Measurements from ENCODE around the gene DOCK7.
"Not testable (repeated sequence)": the region's sequence is repeated elsewhere in the genome, so short reads cannot be mapped to it uniquely, and the experiment has no call there.

DOCK7 gene

GRCh38 chr1:62694479-62694878, 6.3 kb upstream of the DOCK7 start:
- DNase-seq (ENCODE audit: low read depth), result not testable (repeated sequence)

GRCh38 chr1:62693123-62693522, 4.9 kb upstream of the DOCK7 start:
- DNase-seq (ENCODE audit: low read depth), result no peak

- DNase-seq (ENCODE audit: low read depth), result no peak
These were observed 3.1 kb upstream of the DOCK7 start for GRCh38 chr1:62691062-62691844.

GRCh38 chr1:62689524-62689923, 1.3 kb upstream of the DOCK7 start:
- DNase-seq (ENCODE audit: low read depth), result no peak

- no peak for DNase-seq (ENCODE audit: low read depth)
These were observed 500 bp upstream of the DOCK7 start for GRCh38 chr1:62688687-62689085.

GRCh38 chr1:62687421-62687902, 724 bp downstream of the DOCK7 start:
- DNase-seq (ENCODE audit: low read depth), result no peak

- DNase-seq (ENCODE audit: low read depth), result no peak
These were observed 1.4 kb downstream of the DOCK7 start for GRCh38 chr1:62686822-62687221.

- no peak for DNase-seq (ENCODE audit: low read depth)
These were observed 2.7 kb downstream of the DOCK7 start for GRCh38 chr1:62685431-62685859.

GRCh38 chr1:62682531-62682930, 5.7 kb downstream of the DOCK7 start:
- no peak for DNase-seq (ENCODE audit: low read depth)

GRCh38 chr1:62680992-62681391, 7.2 kb downstream of the DOCK7 start:
- DNase-seq (ENCODE audit: low read depth), result not testable (repeated sequence)

GRCh38 chr1:62677822-62678221, 10.4 kb downstream of the DOCK7 start:
- not testable (repeated sequence) for DNase-seq (ENCODE audit: low read depth)

GRCh38 chr1:62676611-62677356, 11.4 kb downstream of the DOCK7 start:
- no peak for DNase-seq (ENCODE audit: low read depth)

GRCh38 chr1:62673629-62674028, 14.6 kb downstream of the DOCK7 start:
- no peak for DNase-seq (ENCODE audit: low read depth)

GRCh38 chr1:62672029-62672428, 16.2 kb downstream of the DOCK7 start:
- no peak for DNase-seq (ENCODE audit: low read depth)

GRCh38 chr1:62654744-62655143, 33.4 kb downstream of the DOCK7 start:
- no peak for DNase-seq (ENCODE audit: low read depth)

- DNase-seq (ENCODE audit: low read depth), result no peak
These were observed 35.8 kb downstream of the DOCK7 start for GRCh38 chr1:62652387-62652786.

- DNase-seq (ENCODE audit: low read depth), result no peak
These were observed 44.9 kb downstream of the DOCK7 start for GRCh38 chr1:62643283-62643682.

- no peak for DNase-seq (ENCODE audit: low read depth)
These were observed 50.6 kb downstream of the DOCK7 start for GRCh38 chr1:62637392-62638105.

GRCh38 chr1:62628506-62628905, 59.7 kb downstream of the DOCK7 start:
- no peak for DNase-seq (ENCODE audit: low read depth)

GRCh38 chr1:62625415-62625814, 62.8 kb downstream of the DOCK7 start:
- no peak for DNase-seq (ENCODE audit: low read depth)

- no peak for DNase-seq (ENCODE audit: low read depth)
These were observed 66.3 kb downstream of the DOCK7 start for GRCh38 chr1:62621907-62622306.

- DNase-seq (ENCODE audit: low read depth), result no peak
These were observed 74.3 kb downstream of the DOCK7 start for GRCh38 chr1:62613890-62614289.

- DNase-seq (ENCODE audit: low read depth), result no peak
These were observed 74.9 kb downstream of the DOCK7 start for GRCh38 chr1:62613325-62613727.

Data from T-helper 22 cell (primary cell).